RWPE1 (cell line): Measurements from ENCODE around the gene SPINK9.

Source experiments
- CTCF ChIA-PET: fragments of 350-600 bp; sonication (Branson Sonifier 250); formaldehyde crosslinking; extraction: SDS; loops from one replicate; lab custom pipeline; 2021; lab: Yijun Ruan, JAX
- POLR2A ChIA-PET: fragments of 400-600 bp; formaldehyde crosslinking; extraction: SDS; loops from one replicate; lab custom pipeline; 2020; ENCODE audit warnings: antibody characterized with exemption; ENCODE audit not compliant: low non-redundant PET; lab: Yijun Ruan, JAX
- DNase-seq: peaks from one replicate; pipeline ENCODE4 v3.0.0; 2012; ENCODE audit warnings: low spot score
- H3K27ac ChIP-seq: fragments of 450-650 bp; 2 replicates; pipeline ENCODE4 v1.5.1; 2017
- CTCF ChIP-seq: fragments of 450-650 bp; conservative IDR thresholded peaks from 2 replicates; pipeline ENCODE4 v1.5.1; 2017; ENCODE audit warnings: low read depth, mild to moderate bottlenecking

SPINK9 gene

DNA sequence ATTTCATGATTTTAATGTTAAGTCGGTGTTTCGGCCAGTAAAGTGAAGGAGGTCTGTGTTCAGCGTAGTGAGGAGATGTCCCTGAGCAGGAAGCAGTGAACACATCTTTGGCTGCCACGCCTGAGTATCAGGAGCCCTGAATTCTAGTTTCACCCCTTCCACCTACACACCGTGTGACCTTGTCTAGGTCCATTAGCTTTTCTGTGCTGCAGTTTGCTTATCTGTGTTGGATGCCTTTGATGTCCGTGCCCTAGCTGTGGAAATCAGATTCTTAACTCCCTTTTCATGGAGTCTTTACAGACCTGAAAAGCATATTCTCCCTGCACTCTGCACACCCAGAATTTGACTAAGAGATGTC, 49.0 kb downstream of the SPINK9 start:
- H3K27ac ChIP-seq, result peak overlapping the region; percentile 79
- TF ChIP-seq CTCF, result no peak
- DNase-seq, result peak; percentile 26
- CTCF ChIA-PET, result no interaction called here
- POLR2A ChIA-PET, result no interaction called here

DNA sequence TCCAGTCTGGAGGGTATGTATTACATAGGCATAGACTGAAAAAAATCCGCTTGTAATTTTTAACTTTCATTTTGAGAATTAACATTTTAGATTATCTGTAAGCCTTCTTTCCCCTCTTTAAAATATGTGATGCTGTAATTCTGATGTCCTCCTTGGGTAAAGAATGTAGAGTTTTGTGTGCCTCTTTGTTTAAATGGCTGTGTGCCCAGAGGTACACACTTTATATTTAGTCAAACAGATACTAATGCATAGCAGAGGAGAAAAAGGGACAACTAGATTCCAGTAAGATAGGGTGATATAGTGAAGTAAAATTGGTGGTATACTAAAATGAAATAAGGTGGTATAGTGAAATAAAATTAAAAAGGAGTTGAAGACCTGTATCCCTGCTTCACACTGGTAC, 49.7 kb downstream of the SPINK9 start:
- POLR2A ChIA-PET, result no interaction called here
- no peak for DNase-seq
- CTCF ChIA-PET, result no interaction called here
- H3K27ac ChIP-seq, result no peak overlapping the region
- no peak for TF ChIP-seq CTCF

DNA sequence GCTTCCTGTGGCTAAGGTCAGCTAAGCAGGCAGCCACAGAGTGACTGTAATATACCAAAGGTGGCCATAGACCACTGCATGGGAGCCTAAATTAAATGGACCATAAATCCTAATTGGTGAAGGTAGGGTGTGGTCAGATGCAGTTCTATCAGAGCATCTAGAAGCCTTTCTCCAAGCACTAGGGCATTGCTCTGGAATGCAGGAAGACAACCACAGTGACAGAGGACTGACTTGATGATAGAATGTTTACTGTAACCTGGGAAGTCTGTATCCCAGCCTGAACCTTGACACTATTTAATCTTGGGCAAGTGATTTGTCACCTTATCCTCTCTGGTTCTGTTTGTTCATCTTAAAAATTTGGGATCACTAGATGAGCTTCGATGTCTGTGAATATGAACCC, 50.7 kb downstream of the SPINK9 start:
- no peak for DNase-seq
- POLR2A ChIA-PET, result no interaction called here
- TF ChIP-seq CTCF, result no peak

GRCh38 chr5:148387325-148387724, 52.0 kb downstream of the SPINK9 start:
- TF ChIP-seq CTCF, result no peak
- ChIA-PET POLR2A (no interaction called here), CTCF (no interaction called here)
- DNase-seq, result no peak
- H3K27ac ChIP-seq, result no peak overlapping the region

More for the DNA sequence above, 50.7 kb downstream of the SPINK9 start:
- H3K27ac ChIP-seq, result no peak overlapping the region
- CTCF ChIA-PET, result interaction anchor here (0.6 kb wide), 1 partner anchor 27 kb away, joined by 4 read pairs; no protein-coding TSS in a partner anchor

GRCh38 chr5:148388696-148389095, 53.3 kb downstream of the SPINK9 start:
- CTCF ChIA-PET, result interaction anchor here (0.6 to 0.9 kb wide), 2 partner anchors 342 to 465 kb away, joined by 3 read pairs; no protein-coding TSS in a partner anchor
- no peak for TF ChIP-seq CTCF
- no peak for DNase-seq
- no peak overlapping the region for H3K27ac ChIP-seq
- POLR2A ChIA-PET, result no interaction called here
